IPS DF 6.9 (cell line): ENCODE data around the gene ZNF107.
"Not testable (repeated sequence)": the region's sequence is repeated elsewhere in the genome, so short reads cannot be mapped to it uniquely, and the experiment has no call there.

Source experiments
- DNase-seq: peaks from one replicate; pipeline ENCODE4 v3.0.0-alpha.2; 2013; ENCODE audit warnings: low read depth, low spot score
- H3K27ac ChIP-seq: one replicate; pipeline ENCODE4 v1.5.1; 2013; ENCODE audit warnings: low read length, control low read depth
- H3K27me3 ChIP-seq: 2 replicates; pipeline ENCODE4 v1.6.1; 2013; ENCODE audit warnings: mild to moderate bottlenecking, low read length; ENCODE audit not compliant: control insufficient read depth, insufficient read depth
- H3K36me3 ChIP-seq: 2 replicates; pipeline ENCODE4 v1.6.1; 2013; ENCODE audit warnings: low read length; ENCODE audit not compliant: control insufficient read depth, insufficient read depth
- H3K4me1 ChIP-seq: 2 replicates; pipeline ENCODE4 v1.6.1; 2013; ENCODE audit warnings: low read length; ENCODE audit not compliant: control insufficient read depth, insufficient read depth
- H3K4me3 ChIP-seq: 2 replicates; pipeline ENCODE4 v1.5.1; 2013; ENCODE audit warnings: mild to moderate bottlenecking, low read length
- H3K9me3 ChIP-seq: 2 replicates; pipeline ENCODE4 v1.6.1; 2013; ENCODE audit warnings: low read length, inconsistent platforms; ENCODE audit not compliant: control insufficient read depth, insufficient read depth
- WGBS: extraction: QIAGEN DNeasy Blood & Tissue Kit; methylation state at CpG from one replicate; pipeline ENCODE4 v1.1.7; 2013; ENCODE audit warnings: mixed read lengths, missing lambda C conversion rate; ENCODE audit not compliant: insufficient read length, insufficient coverage; 5-methylcytosine and 5-hydroxymethylcytosine counted together

Gene ZNF107

GRCh38 chr7:64672414-64672813 lies 6.5 kb downstream of the ZNF107 start:
- Histone ChIP-seq H3K36me3 (peaks cover 3% of the 10 kb centered on the region; the same call in 1 of the 2 replicates), H3K4me3 (no peak overlapping the region), H3K9me3 (no peaks in the 10 kb centered on the region), H3K4me1 (no peaks in the 10 kb centered on the region), H3K27ac (no peak overlapping the region), H3K27me3 (no peaks in the 10 kb centered on the region)
- no CpG with 5 or more reads among the region's 8 CpGs for WGBS
- no peak for DNase-seq

- DNase-seq = no peak
- Histone ChIP-seq H3K9me3 (no peaks in the 10 kb centered on the region), H3K4me1 (no peaks in the 10 kb centered on the region; the same call in 1 of the 2 replicates), H3K27ac (no peak overlapping the region), H3K4me3 (no peak overlapping the region), H3K36me3 (peaks cover 2% of the 10 kb centered on the region; the same call in 1 of the 2 replicates), H3K27me3 (no peaks in the 10 kb centered on the region)
- WGBS = no CpG with 5 or more reads among the region's 9 CpGs
Observed at GRCh38 chr7:64685091-64685490, 19.2 kb downstream of the ZNF107 start.

DNA sequence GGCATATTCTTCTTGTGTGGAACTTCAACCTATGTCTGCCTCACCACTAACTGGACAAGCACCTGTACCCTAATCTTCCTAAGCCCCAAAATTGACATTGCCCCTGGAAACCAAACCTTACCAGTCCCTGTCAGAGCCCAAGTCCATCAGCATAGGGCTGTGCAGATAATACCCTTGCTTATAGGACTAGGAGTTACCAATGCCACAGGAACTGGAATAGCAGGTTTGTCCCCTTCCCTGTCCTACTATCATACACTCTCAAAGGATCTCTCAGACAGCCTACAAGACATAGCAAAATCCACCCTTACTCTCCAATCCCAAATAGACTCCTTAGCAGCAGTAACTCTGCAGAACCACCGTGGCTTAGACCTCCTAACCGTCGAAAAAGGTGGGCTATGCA lies 19.8 kb downstream of the ZNF107 start:
- H3K36me3 ChIP-seq = peaks cover 2% of the 10 kb centered on the region; the same call in 1 of the 2 replicates
- H3K9me3 ChIP-seq = no peaks in the 10 kb centered on the region
- H3K27me3 ChIP-seq = no peaks in the 10 kb centered on the region
- no peak overlapping the region for H3K4me3 ChIP-seq
- no CpG with 5 or more reads among the region's 3 CpGs for WGBS
- no peak for DNase-seq
- no peaks in the 10 kb centered on the region; the same call in 1 of the 2 replicates for H3K4me1 ChIP-seq
- no peak overlapping the region for H3K27ac ChIP-seq

- Histone ChIP-seq H3K27me3 (no peaks in the 10 kb centered on the region), H3K36me3 (peaks cover 2% of the 10 kb centered on the region; the same call in 1 of the 2 replicates), H3K4me3 (no peak overlapping the region), H3K27ac (no peak overlapping the region), H3K4me1 (no peaks in the 10 kb centered on the region; the same call in 1 of the 2 replicates), H3K9me3 (no peaks in the 10 kb centered on the region)
- WGBS = 100% methylated on average over 2 of the region's 10 CpGs
- no peak for DNase-seq
Observed at GRCh38 chr7:64686493-64687184, 20.7 kb downstream of the ZNF107 start.

DNA sequence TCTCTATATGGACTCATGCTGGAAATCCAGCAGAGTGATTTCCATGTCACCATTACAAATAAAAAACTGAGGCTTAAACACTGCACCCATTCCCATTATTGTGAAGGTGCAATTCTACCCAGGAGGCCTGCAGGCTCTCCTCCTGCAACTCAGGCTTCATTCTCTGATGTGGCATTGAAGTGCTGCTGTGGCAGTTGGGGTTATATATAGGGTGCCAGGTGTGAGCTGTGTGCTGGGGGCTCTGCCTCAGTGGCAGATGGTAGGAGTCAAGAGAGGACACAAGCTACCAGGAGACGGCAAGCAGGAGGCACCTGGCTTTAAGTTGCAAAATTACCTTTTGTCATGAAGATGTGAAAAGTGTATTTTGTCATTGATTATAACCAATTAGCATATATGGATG lies 21.3 kb downstream of the ZNF107 start:
- H3K36me3 ChIP-seq = peaks cover 2% of the 10 kb centered on the region; the same call in 1 of the 2 replicates
- H3K27me3 ChIP-seq = no peaks in the 10 kb centered on the region
- no peak overlapping the region for H3K4me3 ChIP-seq

DNA sequence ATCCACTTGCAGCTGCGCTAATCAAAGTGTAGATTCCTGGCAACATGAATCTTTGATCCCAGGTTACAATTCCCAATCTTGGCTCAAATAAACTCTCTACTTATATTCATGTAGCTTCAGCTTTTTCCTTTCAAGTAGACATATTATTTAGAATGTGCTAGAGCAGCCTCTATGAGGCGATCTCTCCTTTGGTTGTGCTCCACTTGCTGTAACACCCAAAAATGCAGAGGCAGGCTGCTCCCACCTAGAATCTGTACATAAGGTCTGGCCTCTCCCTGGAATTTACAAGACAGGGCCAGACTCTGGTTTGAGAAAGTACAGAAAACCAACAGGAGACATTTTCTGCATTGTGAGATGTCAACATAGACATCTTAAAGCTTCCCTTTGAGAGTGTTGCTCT lies 23.1 kb downstream of the ZNF107 start:
- Histone ChIP-seq H3K4me3 (no peak overlapping the region), H3K4me1 (no peaks in the 10 kb centered on the region; the same call in 1 of the 2 replicates), H3K27me3 (no peaks in the 10 kb centered on the region), H3K9me3 (no peaks in the 10 kb centered on the region), H3K36me3 (peaks cover 2% of the 10 kb centered on the region; the same call in 1 of the 2 replicates), H3K27ac (no peak overlapping the region)
- no CpG with 5 or more reads among the region's 2 CpGs for WGBS
- DNase-seq = no peak

More for the DNA sequence above, 21.3 kb downstream of the ZNF107 start:
- WGBS = no CpG with 5 or more reads among the region's 1 CpG
- no peak overlapping the region for H3K27ac ChIP-seq
- H3K4me1 ChIP-seq = no peaks in the 10 kb centered on the region; the same call in 1 of the 2 replicates
- H3K9me3 ChIP-seq = no peaks in the 10 kb centered on the region
- DNase-seq = no peak

- Histone ChIP-seq H3K27me3 (no peaks in the 10 kb centered on the region), H3K9me3 (no peaks in the 10 kb centered on the region; the same call in 1 of the 2 replicates), H3K4me1 (no peaks in the 10 kb centered on the region; the same call in 1 of the 2 replicates), H3K4me3 (no peak overlapping the region), H3K36me3 (no peaks in the 10 kb centered on the region), H3K27ac (no peak overlapping the region)
- no peak for DNase-seq
Observed at GRCh38 chr7:64691831-64692230, 25.9 kb downstream of the ZNF107 start.

GRCh38 chr7:64697863-64698262 lies 31.9 kb downstream of the ZNF107 start:
- not testable (repeated sequence) for H3K9me3 ChIP-seq, H3K27ac ChIP-seq, DNase-seq, H3K36me3 ChIP-seq, H3K4me1 ChIP-seq, H3K27me3 ChIP-seq, H3K4me3 ChIP-seq
- WGBS = no CpG with 5 or more reads among the region's 12 CpGs

DNA sequence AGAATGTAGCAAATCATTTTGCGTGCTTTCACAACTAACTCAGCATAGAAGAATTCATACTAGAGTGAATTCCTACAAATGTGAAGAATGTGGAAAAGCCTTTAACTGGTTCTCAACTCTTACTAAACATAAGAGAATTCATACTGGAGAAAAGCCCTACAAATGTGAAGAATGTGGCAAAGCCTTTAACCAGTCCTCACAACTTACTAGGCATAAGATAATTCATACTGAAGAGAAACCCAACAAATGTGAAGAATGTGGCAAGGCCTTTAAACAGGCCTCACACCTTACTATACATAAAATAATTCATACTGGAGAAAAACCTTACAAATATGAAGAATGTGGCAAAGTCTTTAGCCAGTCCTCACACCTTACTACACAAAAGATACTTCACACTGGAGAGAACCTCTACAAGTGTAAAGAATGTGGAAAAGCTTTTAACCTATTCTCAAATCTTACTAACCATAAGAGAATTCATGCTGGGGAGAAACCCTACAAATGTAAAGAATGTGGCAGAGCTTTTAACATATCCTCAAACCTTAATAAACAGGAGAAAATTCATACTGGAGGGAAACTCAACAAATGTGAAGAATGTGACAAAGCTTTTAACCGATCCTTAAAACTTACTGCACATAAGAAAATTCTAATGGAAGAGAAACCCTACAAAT lies 40.8 kb downstream of the ZNF107 start:
- no CpG with 5 or more reads among the region's 2 CpGs for WGBS
- H3K36me3 ChIP-seq = no peaks in the 10 kb centered on the region
- no peak overlapping the region for H3K4me3 ChIP-seq
- H3K27ac ChIP-seq = no peak overlapping the region
- no peaks in the 10 kb centered on the region for H3K4me1 ChIP-seq
- no peaks in the 10 kb centered on the region; the same call in 1 of the 2 replicates for H3K9me3 ChIP-seq
- no peak for DNase-seq
- H3K27me3 ChIP-seq = no peaks in the 10 kb centered on the region

DNA sequence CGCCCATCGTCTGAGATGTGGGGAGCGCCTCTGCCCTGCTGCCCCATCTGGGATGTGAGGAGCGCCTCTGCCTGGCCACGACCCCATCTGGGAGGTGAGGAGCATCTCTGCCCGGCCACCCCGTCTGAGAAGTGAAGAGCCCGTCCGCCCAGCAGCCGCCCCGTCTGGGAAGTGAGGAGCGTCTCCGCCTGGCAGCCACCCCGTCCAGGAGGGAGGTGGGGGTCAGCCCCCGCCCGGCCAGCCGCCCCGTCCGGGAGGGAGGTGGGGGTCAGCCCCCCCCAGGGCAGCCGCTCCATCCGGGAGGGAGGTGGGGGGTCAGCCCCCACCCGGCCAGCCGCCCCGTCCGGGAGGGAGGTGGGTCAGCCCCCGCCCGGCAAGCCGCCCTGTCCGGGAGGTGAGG lies 52.0 kb downstream of the ZNF107 start:
- H3K9me3 ChIP-seq, H3K27me3 ChIP-seq: not testable (repeated sequence)
- no CpG with 5 or more reads among the region's 29 CpGs for WGBS

More for the DNA sequence above, 52.0 kb downstream of the ZNF107 start:
- DNase-seq, H3K4me3 ChIP-seq, H3K27ac ChIP-seq, H3K36me3 ChIP-seq, H3K4me1 ChIP-seq: not testable (repeated sequence)
